ENCODE results near the gene TSHZ1.

The TSHZ1 gene

GRCh38 chr18:75208155-75208835, 2.3 kb upstream of the TSHZ1 start:
- TF ChIP-seq BHLHE40 (IDR thresholded peaks at IDR 0.05; ENCODE audit: borderline replicate concordance), result no peak
- no peak for TF ChIP-seq ARNT (IDR thresholded peaks at IDR 0.05)
- TF ChIP-seq SP1 (IDR thresholded peaks at IDR 0.05), result no peak
- no peak for TF ChIP-seq ELF4 (IDR thresholded peaks at IDR 0.05)
- TF ChIP-seq ZNF384 (IDR thresholded peaks at IDR 0.05), result no peak
- no peak for TF ChIP-seq HDGF (IDR thresholded peaks at IDR 0.05; ENCODE audit: borderline replicate concordance)
- peak; percentile 56; the same call in 1 of the 2 replicates for TF ChIP-seq L3MBTL2 (conservative IDR thresholded peaks at IDR 0.05)
- no peak for TF ChIP-seq FOXA1 (IDR thresholded peaks at IDR 0.05)
- ChIA-PET POLR2A (interaction anchor here (1.0 kb wide), 2 partner anchors 13 to 201 kb away, joined by 3 read pairs; no protein-coding TSS in a partner anchor), CTCF (no interaction called here)
- no peak for DNase-seq (ENCODE audit: extremely low spot score)

GRCh38 chr18:75208836-75209128, 1.8 kb upstream of the TSHZ1 start:
- TF ChIP-seq ARNT (IDR thresholded peaks at IDR 0.05), result no peak
- TF ChIP-seq HDGF (IDR thresholded peaks at IDR 0.05; ENCODE audit: borderline replicate concordance), result no peak
- no peak for TF ChIP-seq CTBP1 (IDR thresholded peaks at IDR 0.05; ENCODE audit: borderline replicate concordance)
- TF ChIP-seq ELF4 (IDR thresholded peaks at IDR 0.05), result no peak
- TF ChIP-seq FOXM1 (IDR thresholded peaks at IDR 0.05; ENCODE audit: borderline replicate concordance), result no peak
- no peak for TF ChIP-seq ZNF384 (IDR thresholded peaks at IDR 0.05)
- TF ChIP-seq, protein P1, sequence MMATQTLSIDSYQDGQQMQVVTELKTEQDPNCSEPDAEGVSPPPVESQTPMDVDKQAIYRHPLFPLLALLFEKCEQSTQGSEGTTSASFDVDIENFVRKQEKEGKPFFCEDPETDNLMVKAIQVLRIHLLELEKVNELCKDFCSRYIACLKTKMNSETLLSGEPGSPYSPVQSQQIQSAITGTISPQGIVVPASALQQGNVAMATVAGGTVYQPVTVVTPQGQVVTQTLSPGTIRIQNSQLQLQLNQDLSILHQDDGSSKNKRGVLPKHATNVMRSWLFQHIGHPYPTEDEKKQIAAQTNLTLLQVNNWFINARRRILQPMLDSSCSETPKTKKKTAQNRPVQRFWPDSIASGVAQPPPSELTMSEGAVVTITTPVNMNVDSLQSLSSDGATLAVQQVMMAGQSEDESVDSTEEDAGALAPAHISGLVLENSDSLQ (IDR thresholded peaks at IDR 0.05), result no peak
- TF ChIP-seq SUZ12 (IDR thresholded peaks at IDR 0.05), result no peak
- no peak for TF ChIP-seq NFRKB (IDR thresholded peaks at IDR 0.05)
- TF ChIP-seq L3MBTL2 (conservative IDR thresholded peaks at IDR 0.05), result no peak
- no peak for TF ChIP-seq LEF1 (IDR thresholded peaks at IDR 0.05; ENCODE audit: borderline replicate concordance)
- no peak for TF ChIP-seq TARDBP (IDR thresholded peaks at IDR 0.05)
- no peak for TF ChIP-seq FOXA1 (IDR thresholded peaks at IDR 0.05)
- no peak for TF ChIP-seq FOXK2 (IDR thresholded peaks at IDR 0.05)
- no peak for TF ChIP-seq BHLHE40 (IDR thresholded peaks at IDR 0.05; ENCODE audit: borderline replicate concordance)
- no peak for TF ChIP-seq SP1 (IDR thresholded peaks at IDR 0.05)
- no peak for DNase-seq (ENCODE audit: extremely low spot score)
- POLR2A ChIA-PET, result interaction anchor here (1.0 to 1.1 kb wide), 2 partner anchors 14 to 200 kb away, joined by 3 read pairs; no protein-coding TSS in a partner anchor
- CTCF ChIA-PET, result no interaction called here

- CTCF ChIA-PET, result no interaction called here
- POLR2A ChIA-PET, result interaction anchor here (1.0 to 1.1 kb wide), 2 partner anchors 13 to 200 kb away, joined by 3 read pairs; no protein-coding TSS in a partner anchor
- DNase-seq (ENCODE audit: extremely low spot score), result peak; percentile 57
- TF ChIP-seq FOXA1 (IDR thresholded peaks at IDR 0.05), result no peak
- peak; percentile 84; the same call in 1 of the 2 replicates for TF ChIP-seq FOXM1 (IDR thresholded peaks at IDR 0.05; ENCODE audit: borderline replicate concordance)
- no peak for TF ChIP-seq SP1 (IDR thresholded peaks at IDR 0.05)
- TF ChIP-seq NFRKB (IDR thresholded peaks at IDR 0.05), result no peak
- TF ChIP-seq, protein P1 (IDR thresholded peaks at IDR 0.05), result no peak
- TF ChIP-seq HDGF (IDR thresholded peaks at IDR 0.05; ENCODE audit: borderline replicate concordance), result no peak
Observed at GRCh38 chr18:75209129-75209950, 1.3 kb upstream of the TSHZ1 start, which contains the start of gene PTGR3. TSS of gene PTGR3 (minus strand) at chr18:75209139. CDS start at chr18:75209058, 81 bp downstream.

DNA sequence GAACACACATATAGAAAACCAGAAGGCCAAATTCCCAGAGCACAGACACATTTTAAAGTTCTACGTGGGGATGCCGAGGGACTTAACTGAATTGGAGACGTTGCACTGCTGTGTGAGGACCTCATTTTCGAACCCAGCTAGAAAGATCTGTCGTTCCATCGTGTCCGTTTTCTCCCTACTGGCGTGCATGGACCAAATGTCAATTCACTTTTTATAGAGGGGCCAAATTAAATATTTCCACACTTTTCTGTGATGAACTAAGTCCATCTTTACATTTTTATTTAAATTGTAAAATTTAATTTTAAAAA, 692 bp upstream of the TSHZ1 start:
- ChIA-PET POLR2A (interaction anchor here (1.1 to 1.9 kb wide), 2 partner anchors 12 to 36 kb away, joined by 3 to 8 read pairs; no protein-coding TSS in a partner anchor), CTCF (no interaction called here)
- TF ChIP-seq ZNF384 (IDR thresholded peaks at IDR 0.05) (no peak), CTBP1 (IDR thresholded peaks at IDR 0.05; ENCODE audit: borderline replicate concordance) (no peak), SUZ12 (IDR thresholded peaks at IDR 0.05) (no peak), FOXK2 (IDR thresholded peaks at IDR 0.05) (no peak), ELF4 (IDR thresholded peaks at IDR 0.05) (no peak), LEF1 (IDR thresholded peaks at IDR 0.05; ENCODE audit: borderline replicate concordance) (no peak), BHLHE40 (IDR thresholded peaks at IDR 0.05; ENCODE audit: borderline replicate concordance) (no peak), L3MBTL2 (conservative IDR thresholded peaks at IDR 0.05) (no peak), NFRKB (IDR thresholded peaks at IDR 0.05) (no peak), HDGF (IDR thresholded peaks at IDR 0.05; ENCODE audit: borderline replicate concordance) (no peak), FOXM1 (IDR thresholded peaks at IDR 0.05; ENCODE audit: borderline replicate concordance) (no peak), TARDBP (IDR thresholded peaks at IDR 0.05) (no peak), FOXA1 (IDR thresholded peaks at IDR 0.05) (no peak), ARNT (IDR thresholded peaks at IDR 0.05) (no peak), SP1 (IDR thresholded peaks at IDR 0.05) (no peak)
- no peak for DNase-seq (ENCODE audit: extremely low spot score)

- ChIA-PET POLR2A (interaction anchor here (0.7 to 1.9 kb wide), 2 partner anchors 35 to 207 kb away, joined by 3 to 8 read pairs; no protein-coding TSS in a partner anchor), CTCF (no interaction called here)
- TF ChIP-seq HDGF (IDR thresholded peaks at IDR 0.05; ENCODE audit: borderline replicate concordance) (no peak), BHLHE40 (IDR thresholded peaks at IDR 0.05; ENCODE audit: borderline replicate concordance) (no peak), L3MBTL2 (conservative IDR thresholded peaks at IDR 0.05) (no peak), LEF1 (IDR thresholded peaks at IDR 0.05; ENCODE audit: borderline replicate concordance) (no peak), NFRKB (IDR thresholded peaks at IDR 0.05) (no peak), SUZ12 (IDR thresholded peaks at IDR 0.05) (no peak), FOXM1 (IDR thresholded peaks at IDR 0.05; ENCODE audit: borderline replicate concordance) (no peak), FOXK2 (IDR thresholded peaks at IDR 0.05) (no peak), SP1 (IDR thresholded peaks at IDR 0.05) (no peak), TARDBP (IDR thresholded peaks at IDR 0.05) (no peak), ELF4 (IDR thresholded peaks at IDR 0.05) (no peak), FOXA1 (IDR thresholded peaks at IDR 0.05) (no peak)
- TF ChIP-seq, protein P1 (IDR thresholded peaks at IDR 0.05), result no peak
- no peak for DNase-seq (ENCODE audit: extremely low spot score)
Observed at GRCh38 chr18:75211002-75211621, 515 bp downstream of the TSHZ1 start.

All from HEK293T (cell line).